ENCODE data around the gene NAT10. TPM values are rescaled to one million over a fixed set of nuclear protein-coding genes. Genes with fewer than 3 reads are reported as not detected.

NAT10 gene
- polyA plus RNA-seq, 1 of the 3 experiments (the other 2 are of a cell fraction), result 31.0 TPM

DNA sequence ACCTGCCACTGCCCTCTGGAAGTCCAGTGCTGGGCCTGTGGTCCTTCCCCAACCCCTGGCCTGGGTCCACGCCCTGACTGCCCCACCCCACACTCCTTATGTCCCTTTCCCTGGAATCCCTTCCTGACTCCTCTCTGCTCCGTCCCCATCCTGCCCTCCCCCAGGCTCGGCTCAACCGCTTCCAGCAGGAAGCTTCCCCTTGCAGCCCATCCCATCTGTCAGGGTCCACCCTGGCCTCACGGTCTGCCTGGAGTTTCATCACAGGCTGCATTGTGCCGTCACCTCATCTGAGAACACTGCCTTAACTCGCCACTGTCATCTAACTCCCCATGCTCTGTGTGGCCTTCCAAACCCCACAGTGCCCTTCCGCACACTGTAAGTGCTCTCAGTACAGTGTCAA lies 64.3 kb downstream of the NAT10 start:
- no peak overlapping the region for H3K4me2 ChIP-seq
- H3K27me3 ChIP-seq (ENCODE audit: insufficient read depth), result no peaks in the 10 kb centered on the region
- no peaks in the 10 kb centered on the region for H4K20me1 ChIP-seq (ENCODE audit: insufficient read depth)
- no peaks in the 10 kb centered on the region for H3F3A ChIP-seq (replicated peaks; ENCODE audit: insufficient read depth)
- H3K4me3 ChIP-seq (ENCODE audit: low read depth in 2 of 2, low read length in 1 of 2), result no peak overlapping the region
- H3K9me3 ChIP-seq, result no peaks in the 10 kb centered on the region
- no peaks in the 10 kb centered on the region for H3K9me2 ChIP-seq
- ChIA-PET POLR2A (interaction anchor here (1.7 kb wide), 1 partner anchor 187 kb away, joined by 3 read pairs; no protein-coding TSS in a partner anchor), CTCF (interaction anchor here (0.8 to 2.3 kb wide), 7 partner anchors 9 to 192 kb away, joined by 3 to 9 read pairs (median 3); partner anchors contain the start of genes ABTB2 and NAT10)
- no peak overlapping the region for H3K27ac ChIP-seq (ENCODE audit: low read depth in 2 of 2, low read length in 1 of 2)
- H3K36me3 ChIP-seq (replicated peaks in 1 of 2; ENCODE audit: control insufficient read depth in 1 of 2, insufficient read depth in 2 of 2, low read length in 1 of 2), result peaks cover 0 to 6% of the 10 kb centered on the region in 2 experiments
- H3K4me1 ChIP-seq (ENCODE audit: control insufficient read depth in 1 of 2, insufficient read depth in 2 of 2, low read depth in 1 of 2, low read length in 1 of 2), result peaks cover 0 to 40% of the 10 kb centered on the region in 2 experiments; a peak in 1 of 4 replicates
- 90% methylated on average over 7 of the region's 8 CpGs for WGBS (ENCODE audit: low lambda C conversion rate)
- no peak overlapping the region for H2AFZ ChIP-seq (ENCODE audit: low read depth)
- TF ChIP-seq RCOR1 (IDR thresholded peaks at IDR 0.05; ENCODE audit: low read length) (no peak), TAF1 (IDR thresholded peaks at IDR 0.05; ENCODE audit: borderline replicate concordance, low read depth, low read length) (no peak), FOXM1 (IDR thresholded peaks at IDR 0.05; ENCODE audit: low read depth) (no peak), USF2 (IDR thresholded peaks at IDR 0.05; ENCODE audit: borderline replicate concordance, low read depth, low read length) (no peak), ELF1 (IDR thresholded peaks at IDR 0.05) (no peak), GATA2 (CRISPR knock-in tag; IDR thresholded peaks at IDR 0.05) (no peak), FOSL2 (IDR thresholded peaks at IDR 0.05; ENCODE audit: borderline replicate concordance, low read depth) (no peak), JUND (IDR thresholded peaks at IDR 0.05) (no peak), REST (IDR thresholded peaks at IDR 0.05; ENCODE audit: low read depth, low read length) (no peak), NRF1 (IDR thresholded peaks at IDR 0.05; ENCODE audit: low read depth, low read length) (no peak), POLR2AphosphoS5 (IDR thresholded peaks at IDR 0.05; ENCODE audit: low read depth, low read length) (no peak), CHD2 (IDR thresholded peaks at IDR 0.05; ENCODE audit: low read length, partially characterized antibody) (no peak), PBX3 (IDR thresholded peaks at IDR 0.05) (no peak), IRF3 (IDR thresholded peaks at IDR 0.05; ENCODE audit: low read depth, low read length) (no peak)
- TF ChIP-seq, protein P1, sequence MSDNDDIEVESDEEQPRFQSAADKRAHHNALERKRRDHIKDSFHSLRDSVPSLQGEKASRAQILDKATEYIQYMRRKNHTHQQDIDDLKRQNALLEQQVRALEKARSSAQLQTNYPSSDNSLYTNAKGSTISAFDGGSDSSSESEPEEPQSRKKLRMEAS (IDR thresholded peaks at IDR 0.05; ENCODE audit: low read depth), result no peak
- no peak overlapping the region for H3K9ac ChIP-seq
- DNase-seq, result no peak
- H3K79me2 ChIP-seq (ENCODE audit: insufficient read depth), result no peaks in the 10 kb centered on the region

Data from SK-N-SH (cell line).